Measurements from ENCODE around the gene SUN5. TPM values are rescaled to one million over a fixed set of nuclear protein-coding genes. Genes with fewer than 3 reads are reported as not detected.

Gene SUN5
- total and polyA plus RNA-seq, 2 of the 8 experiments (the other 6 are each of a cell fraction or from before 2014, with no cell fraction given): not detected

DNA sequence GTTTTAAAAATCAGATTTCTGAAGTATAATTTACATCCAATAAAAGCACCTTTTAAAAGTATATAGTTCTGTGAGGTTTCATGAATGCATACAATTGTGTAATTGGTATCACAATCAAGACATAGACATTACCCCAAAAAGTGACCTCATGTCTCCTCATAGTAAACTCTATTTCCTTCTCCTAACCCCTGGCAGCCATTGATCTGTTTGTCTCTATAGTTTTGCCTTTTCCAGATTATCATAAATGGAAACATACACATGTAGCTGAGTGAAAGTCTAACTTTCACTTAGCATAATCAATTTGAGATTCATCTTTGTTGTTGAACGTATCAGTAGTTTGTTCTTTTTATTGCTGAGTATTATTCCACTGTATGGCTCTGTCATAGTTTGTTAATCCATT lies 57.6 kb downstream of the SUN5 start:
- Histone ChIP-seq H3K18ac (ENCODE audit: extremely low read depth, low read length) (no peak overlapping the region), H2BK20ac (ENCODE audit: low read length) (no peak overlapping the region), H3K4ac (replicated peaks; ENCODE audit: insufficient read length, low read depth, low read length) (no peak overlapping the region), H3K23ac (ENCODE audit: insufficient read length) (no peak overlapping the region), H3K4me1 (replicated peaks in 1 of 4; ENCODE audit: control insufficient read depth in 3 of 4, insufficient read depth in 4 of 4, low read length in 3 of 4) (no peaks in the 10 kb centered on the region), H4K8ac (ENCODE audit: extremely low read depth, insufficient read depth, low read length) (no peak overlapping the region), H2AFZ (ENCODE audit: low read length) (no peak overlapping the region), H3K27ac (ENCODE audit: low read depth, low read length) (no peak overlapping the region), H3K56ac (replicated peaks; ENCODE audit: insufficient read length, low read depth, low read length) (no peak overlapping the region), H3K79me2 (ENCODE audit: control insufficient read depth in 1 of 2, insufficient read depth in 2 of 2, low read length in 2 of 2) (no peaks in the 10 kb centered on the region), H3K79me1 (ENCODE audit: low read depth, low read length) (no peaks in the 10 kb centered on the region), H4K91ac (replicated peaks; ENCODE audit: insufficient read length, low read length) (no peak overlapping the region), H3K9ac (replicated peaks in 1 of 4; ENCODE audit: extremely low read depth in 1 of 4, low read depth in 3 of 4, low read length in 3 of 4) (no peak overlapping the region), H2BK5ac (ENCODE audit: low read depth, low read length) (no peak overlapping the region), H4K20me1 (replicated peaks in 1 of 2; ENCODE audit: control insufficient read depth in 1 of 2, insufficient read depth in 2 of 2, low read length in 2 of 2) (peaks cover 0 to 3% of the 10 kb centered on the region in 2 experiments), H3K14ac (ENCODE audit: insufficient read length) (no peak overlapping the region), H3K23me2 (ENCODE audit: low read depth, low read length) (no peaks in the 10 kb centered on the region), H4K5ac (ENCODE audit: insufficient read length, low read depth, low read length) (no peak overlapping the region), H3K36me3 (ENCODE audit: control insufficient read depth in 2 of 4, insufficient read depth in 4 of 4, low read length in 3 of 4) (no peaks in the 10 kb centered on the region), H3K9me3 (ENCODE audit: insufficient read depth in 2 of 2, low read depth in 1 of 2, low read length in 1 of 2) (no peaks in the 10 kb centered on the region), H3K4me2 (ENCODE audit: insufficient read depth in 1 of 2, low read depth in 2 of 2, low read length in 2 of 2) (no peak overlapping the region), H2AK5ac (ENCODE audit: low read depth, low read length) (no peak overlapping the region), H3K4me3 (ENCODE audit: extremely low read depth in 1 of 4, insufficient read depth in 2 of 4, low read depth in 3 of 4, low read length in 4 of 4) (no peak overlapping the region), H2BK120ac (replicated peaks; ENCODE audit: low read depth, low read length) (no peak overlapping the region), H2BK12ac (ENCODE audit: low read depth, low read length) (no peak overlapping the region), H3K27me3 (replicated peaks in 1 of 4; ENCODE audit: control insufficient read depth in 3 of 4, extremely low read depth in 1 of 4, insufficient read depth in 3 of 4, low read length in 3 of 4) (peaks cover 13 to 37% (median 25%) of the 10 kb centered on the region in 4 experiments), H2BK15ac (ENCODE audit: low read length) (no peak overlapping the region)
- 80% methylated on average over 1 of the region's 1 CpG; no CpG with 5 or more reads in 1 of the 2 experiments for WGBS, 2 experiments (ENCODE audit: extremely low coverage in 1 of 2, insufficient coverage in 1 of 2, insufficient read length in 1 of 2, insufficient replicate concordance in 2 of 2, low coverage in 1 of 2, low lambda C conversion rate in 2 of 2, missing lambda C conversion rate in 1 of 2)
- TF ChIP-seq FOSL1 (IDR thresholded peaks at IDR 0.05; ENCODE audit: insufficient read depth, low read depth, low read length) (no peak), RAD21 (IDR thresholded peaks at IDR 0.05 in 1 of 2, conservative IDR thresholded peaks at IDR 0.05 in 1 of 2; ENCODE audit: low read depth in 2 of 2, low read length in 2 of 2) (no peak), BRCA1 (IDR thresholded peaks at IDR 0.05; ENCODE audit: low read depth, low read length) (no peak), CBX8 (IDR thresholded peaks at IDR 0.05; ENCODE audit: borderline replicate concordance, low read depth, low read length) (no peak), YY1 (IDR thresholded peaks at IDR 0.05; ENCODE audit: low read depth, low read length) (no peak), SP1 (IDR thresholded peaks at IDR 0.05; ENCODE audit: low read depth, low read length) (no peak), SAP30 (IDR thresholded peaks at IDR 0.05; ENCODE audit: insufficient read depth, insufficient replicate concordance, low read length) (no peak), CEBPB (IDR thresholded peaks at IDR 0.05; ENCODE audit: low read depth, low read length) (no peak), EZH2 (IDR thresholded peaks at IDR 0.05; ENCODE audit: low read depth, low read length, severe bottlenecking) (no peak), CREB1 (IDR thresholded peaks at IDR 0.05) (no peak), JUN (IDR thresholded peaks at IDR 0.05; ENCODE audit: low read depth, low read length) (no peak)
- TF ChIP-seq, protein P1, sequence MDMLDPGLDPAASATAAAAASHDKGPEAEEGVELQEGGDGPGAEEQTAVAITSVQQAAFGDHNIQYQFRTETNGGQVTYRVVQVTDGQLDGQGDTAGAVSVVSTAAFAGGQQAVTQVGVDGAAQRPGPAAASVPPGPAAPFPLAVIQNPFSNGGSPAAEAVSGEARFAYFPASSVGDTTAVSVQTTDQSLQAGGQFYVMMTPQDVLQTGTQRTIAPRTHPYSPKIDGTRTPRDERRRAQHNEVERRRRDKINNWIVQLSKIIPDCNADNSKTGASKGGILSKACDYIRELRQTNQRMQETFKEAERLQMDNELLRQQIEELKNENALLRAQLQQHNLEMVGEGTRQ (IDR thresholded peaks at IDR 0.05; ENCODE audit: low read length): no peak
- TF ChIP-seq, protein P2, sequence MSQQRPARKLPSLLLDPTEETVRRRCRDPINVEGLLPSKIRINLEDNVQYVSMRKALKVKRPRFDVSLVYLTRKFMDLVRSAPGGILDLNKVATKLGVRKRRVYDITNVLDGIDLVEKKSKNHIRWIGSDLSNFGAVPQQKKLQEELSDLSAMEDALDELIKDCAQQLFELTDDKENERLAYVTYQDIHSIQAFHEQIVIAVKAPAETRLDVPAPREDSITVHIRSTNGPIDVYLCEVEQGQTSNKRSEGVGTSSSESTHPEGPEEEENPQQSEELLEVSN (IDR thresholded peaks at IDR 0.05): no peak
- DNase-seq (ENCODE audit: low read depth in 1 of 2, low spot score in 2 of 2) (no peak), FAIRE-seq (no peak)
- ChIA-PET POLR2A (ENCODE audit: partially characterized antibody) (no interaction called here), CTCF (ENCODE audit: partially characterized antibody) (interaction anchor here (0.9 to 4.5 kb wide), 21 partner anchors 11 to 194 kb away, joined by 3 to 41 read pairs (median 7); partner anchors contain the start of gene SUN5)
